NCI-H146 (cell line): ENCODE data around the gene THRB.

Experiments used
- DNase-seq: peaks from one replicate; lab custom pipeline; 2025; lab: John Stamatoyannopoulos, UW

The THRB gene

GRCh38 chr3:24180616-24181015, 314.0 kb downstream of the THRB start:
- no peak for DNase-seq

- DNase-seq, result no peak
Observed at GRCh38 chr3:24177201-24177600, 317.4 kb downstream of the THRB start.

- no peak for DNase-seq
Observed at GRCh38 chr3:24174614-24175013, 320.0 kb downstream of the THRB start.

GRCh38 chr3:24168977-24169376, 325.7 kb downstream of the THRB start:
- DNase-seq, result no peak

GRCh38 chr3:24167429-24167828, 327.2 kb downstream of the THRB start:
- DNase-seq, result no peak

- DNase-seq, result no peak
Observed at GRCh38 chr3:24166515-24166914, 328.1 kb downstream of the THRB start.

GRCh38 chr3:24165603-24165982, 329.1 kb downstream of the THRB start:
- DNase-seq, result no peak

GRCh38 chr3:24164967-24165602, 329.6 kb downstream of the THRB start:
- peak; percentile 17 for DNase-seq

- peak; percentile 90 for DNase-seq
Observed at GRCh38 chr3:24162929-24163328, 331.7 kb downstream of the THRB start.

- DNase-seq, result peak; percentile 30
Observed at GRCh38 chr3:24161841-24162240, 332.8 kb downstream of the THRB start.

- DNase-seq, result peak; percentile 73
Observed at GRCh38 chr3:24160424-24161095, 334.1 kb downstream of the THRB start.

- DNase-seq, result no peak
Observed at GRCh38 chr3:24158761-24159454, 335.7 kb downstream of the THRB start.

GRCh38 chr3:24157106-24157505, 337.5 kb downstream of the THRB start:
- no peak for DNase-seq

- DNase-seq, result no peak
Observed at GRCh38 chr3:24156466-24156865, 338.2 kb downstream of the THRB start.

GRCh38 chr3:24155276-24155675, 339.4 kb downstream of the THRB start:
- DNase-seq, result no peak

GRCh38 chr3:24154781-24155180, 339.9 kb downstream of the THRB start:
- DNase-seq, result no peak

GRCh38 chr3:24154013-24154695, 340.5 kb downstream of the THRB start:
- DNase-seq, result no peak

GRCh38 chr3:24151594-24151993, 343.1 kb downstream of the THRB start:
- DNase-seq, result no peak

- no peak for DNase-seq
Observed at GRCh38 chr3:24149032-24149431, 345.6 kb downstream of the THRB start.

GRCh38 chr3:24145981-24146822, 348.4 kb downstream of the THRB start:
- DNase-seq, result no peak

- DNase-seq, result no peak
Observed at GRCh38 chr3:24145481-24145880, 349.2 kb downstream of the THRB start.

- DNase-seq, result no peak
Observed at GRCh38 chr3:24142127-24142526, 352.5 kb downstream of the THRB start.
